ENCODE measurements around the gene ALDH3B2.
"Not testable (repeated sequence)": the region's sequence is repeated elsewhere in the genome, so short reads cannot be mapped to it uniquely, and the experiment has no call there.

ALDH3B2 gene

DNA sequence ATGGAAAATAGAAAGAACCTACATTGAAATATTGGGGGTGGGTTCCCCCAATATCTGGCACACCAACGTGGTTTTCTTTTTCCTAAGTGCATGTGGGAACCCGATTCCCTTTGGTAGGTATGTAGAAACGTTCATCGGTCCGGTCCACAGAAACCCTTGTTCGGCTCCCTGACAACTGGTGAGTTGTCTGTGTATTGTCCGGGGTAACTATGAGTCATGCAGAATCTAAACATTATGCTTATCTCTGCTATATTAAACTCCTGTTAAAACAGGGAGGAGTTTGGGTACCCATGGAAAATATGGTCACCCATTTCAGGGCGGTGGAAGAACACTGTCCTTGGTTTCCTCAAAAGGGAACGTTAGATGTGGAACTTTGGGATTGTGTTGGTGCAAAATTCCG, 25.1 kb upstream of the ALDH3B2 start:
- DNase-seq (no peak), ATAC-seq (replicated peaks) (no peak)
- Mint-ChIP-seq H3K4me3 (no peak overlapping the region), H3K9me3 (no peaks in the 10 kb centered on the region), H3K27ac (no peak overlapping the region), H3K36me3 (ENCODE audit: insufficient read depth) (no peaks in the 10 kb centered on the region), H3K4me1 (ENCODE audit: low read depth in 2 of 2) (no peaks in the 10 kb centered on the region), H3K27me3 (peaks cover 40 to 67% of the 10 kb centered on the region in 2 donors)

DNA sequence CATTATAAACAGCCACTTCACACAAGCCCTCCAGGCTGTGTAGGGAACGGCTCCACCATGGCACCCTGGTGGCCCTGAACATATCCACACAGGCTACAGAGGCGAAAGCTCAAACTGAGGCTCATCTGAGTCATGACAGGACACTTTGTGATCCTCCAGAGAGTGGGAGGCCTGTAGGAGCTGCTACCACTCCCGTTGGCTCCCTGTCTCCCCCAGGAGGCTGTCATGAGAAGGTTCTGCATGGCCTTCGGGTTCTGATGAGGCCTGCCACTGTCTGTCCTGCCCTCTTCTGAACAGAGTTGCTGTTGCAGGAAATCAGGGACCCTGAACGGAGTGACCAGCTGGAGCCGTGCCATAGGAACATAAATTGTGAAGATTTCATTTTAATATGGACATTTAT, 23.8 kb upstream of the ALDH3B2 start:
- no peak for DNase-seq
- H3K4me3 Mint-ChIP-seq: no peak overlapping the region
- H3K27me3 Mint-ChIP-seq: peaks cover 32 to 54% of the 10 kb centered on the region in 2 donors
- ATAC-seq (replicated peaks): no peak
- no peaks in the 10 kb centered on the region for H3K4me1 Mint-ChIP-seq (ENCODE audit: low read depth in 2 of 2)
- no peak overlapping the region for H3K27ac Mint-ChIP-seq
- no peaks in the 10 kb centered on the region for H3K36me3 Mint-ChIP-seq (ENCODE audit: insufficient read depth)
- H3K9me3 Mint-ChIP-seq: no peaks in the 10 kb centered on the region

DNA sequence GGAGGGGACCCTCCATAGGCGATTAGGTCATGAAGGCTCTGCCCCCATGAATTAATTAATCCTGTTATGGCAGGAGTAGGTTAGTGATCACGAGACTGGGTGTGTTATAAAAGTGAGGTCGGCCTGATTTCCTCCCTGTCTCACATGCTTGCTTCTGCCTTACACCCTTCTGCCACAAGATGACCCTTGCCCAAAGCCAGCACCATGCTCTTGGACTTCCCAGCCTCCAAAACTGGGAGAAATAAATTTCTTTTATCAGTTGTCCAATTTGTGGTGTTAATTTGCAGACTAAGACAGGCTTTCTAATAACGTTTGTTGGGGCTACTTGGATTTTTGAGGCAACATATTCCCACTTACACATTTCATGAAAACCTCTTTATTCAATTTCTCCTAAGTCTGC, 23.4 kb upstream of the ALDH3B2 start:
- Mint-ChIP-seq H3K4me1 (ENCODE audit: low read depth in 2 of 2) (no peaks in the 10 kb centered on the region), H3K27ac (no peak overlapping the region), H3K36me3 (ENCODE audit: insufficient read depth) (no peaks in the 10 kb centered on the region), H3K27me3 (peaks cover 28 to 50% of the 10 kb centered on the region in 2 donors), H3K4me3 (no peak overlapping the region), H3K9me3 (no peaks in the 10 kb centered on the region)
- DNase-seq: no peak
- ATAC-seq (replicated peaks): no peak

DNA sequence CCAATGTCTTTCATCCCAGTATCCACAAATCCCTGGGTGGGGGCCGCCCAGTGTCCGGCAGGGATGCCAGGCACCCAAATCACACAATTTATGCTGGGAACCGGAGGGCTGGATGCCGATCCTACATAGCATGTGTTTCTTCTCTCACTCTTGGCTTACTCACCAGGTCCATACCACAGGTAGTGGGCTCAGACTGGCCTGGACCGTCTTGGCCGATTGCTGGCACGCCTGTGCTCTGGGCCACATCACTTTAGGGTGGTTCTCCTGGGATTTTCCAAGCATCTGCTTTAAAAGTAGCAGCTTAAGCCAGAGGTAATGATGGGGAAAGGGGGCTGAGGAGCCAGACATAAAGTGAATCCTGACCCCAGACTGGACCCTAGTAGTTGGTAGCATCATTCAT, 22.6 kb upstream of the ALDH3B2 start:
- Mint-ChIP-seq H3K4me1 (ENCODE audit: low read depth in 2 of 2) (no peaks in the 10 kb centered on the region), H3K27ac (no peak overlapping the region), H3K9me3 (no peaks in the 10 kb centered on the region), H3K27me3 (peaks cover 24 to 46% of the 10 kb centered on the region in 2 donors), H3K4me3 (no peak overlapping the region), H3K36me3 (ENCODE audit: insufficient read depth) (no peaks in the 10 kb centered on the region)
- DNase-seq: no peak
- no peak for ATAC-seq (replicated peaks)

DNA sequence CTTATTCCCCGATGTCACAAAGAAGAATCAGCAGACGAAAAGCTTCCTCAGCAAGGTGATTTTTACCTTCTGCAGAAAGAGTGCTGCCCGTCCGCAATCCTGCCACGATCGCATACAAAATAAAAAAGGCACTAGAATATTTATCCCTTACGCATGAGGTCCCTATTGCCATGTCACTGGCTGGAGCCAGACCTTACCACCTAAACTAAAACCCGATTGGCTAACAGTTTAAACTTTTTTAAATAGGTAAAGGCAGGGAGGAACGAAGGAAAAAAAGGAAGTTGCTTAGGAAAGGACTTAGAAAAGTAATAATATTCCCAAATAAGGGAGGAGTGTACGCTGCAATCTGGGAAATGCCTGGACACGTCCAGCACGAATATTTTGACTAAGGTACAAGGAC, 21.2 kb upstream of the ALDH3B2 start:
- H3K9me3 Mint-ChIP-seq: no peaks in the 10 kb centered on the region

DNA sequence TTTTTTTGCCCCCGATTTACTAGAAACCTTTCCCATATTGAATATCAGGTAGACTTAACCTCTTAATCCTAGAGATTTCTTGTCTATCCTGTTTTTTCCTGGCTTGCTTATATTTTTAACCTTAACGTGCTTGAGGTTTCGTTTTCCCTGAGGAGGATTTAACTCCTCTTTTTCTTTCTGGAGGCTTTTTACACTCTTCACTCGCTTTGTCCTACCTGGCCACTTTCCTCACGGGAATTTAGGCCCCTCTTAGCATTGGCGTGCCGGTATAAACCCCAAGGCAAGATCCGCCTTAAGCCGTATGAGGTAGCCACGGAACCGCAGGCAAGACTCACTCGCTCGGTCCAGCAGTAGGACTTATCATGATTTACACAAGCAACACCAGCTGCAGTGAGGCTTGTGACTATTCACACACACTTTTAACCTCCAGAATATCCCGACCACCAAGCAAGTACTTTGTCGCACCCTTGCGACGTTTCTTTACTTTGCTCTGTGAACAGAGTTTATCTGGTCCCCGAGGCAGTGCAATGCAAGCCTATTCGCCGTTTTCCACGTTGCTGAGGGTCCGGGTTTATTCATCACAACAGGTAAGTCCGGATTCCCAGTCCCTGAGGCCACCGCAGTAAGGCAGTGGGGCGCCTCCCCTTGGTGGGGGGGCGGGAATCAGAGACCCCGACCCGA, 20.6 kb upstream of the ALDH3B2 start:
- ATAC-seq (replicated peaks) (no peak), DNase-seq (no peak)
- Mint-ChIP-seq H3K27ac (no peak overlapping the region), H3K9me3 (no peaks in the 10 kb centered on the region), H3K36me3 (ENCODE audit: insufficient read depth) (no peaks in the 10 kb centered on the region), H3K4me3 (no peak overlapping the region), H3K4me1 (ENCODE audit: low read depth in 2 of 2) (no peaks in the 10 kb centered on the region), H3K27me3 (peaks cover 10 to 30% of the 10 kb centered on the region in 2 donors)

More for the DNA sequence above, 21.2 kb upstream of the ALDH3B2 start:
- DNase-seq: no peak
- no peak overlapping the region for H3K4me3 Mint-ChIP-seq
- H3K27ac Mint-ChIP-seq: no peak overlapping the region
- H3K4me1 Mint-ChIP-seq (ENCODE audit: low read depth in 2 of 2): no peaks in the 10 kb centered on the region
- ATAC-seq (replicated peaks): no peak
- H3K36me3 Mint-ChIP-seq (ENCODE audit: insufficient read depth): no peaks in the 10 kb centered on the region
- peaks cover 16 to 36% of the 10 kb centered on the region in 2 donors for H3K27me3 Mint-ChIP-seq

DNA sequence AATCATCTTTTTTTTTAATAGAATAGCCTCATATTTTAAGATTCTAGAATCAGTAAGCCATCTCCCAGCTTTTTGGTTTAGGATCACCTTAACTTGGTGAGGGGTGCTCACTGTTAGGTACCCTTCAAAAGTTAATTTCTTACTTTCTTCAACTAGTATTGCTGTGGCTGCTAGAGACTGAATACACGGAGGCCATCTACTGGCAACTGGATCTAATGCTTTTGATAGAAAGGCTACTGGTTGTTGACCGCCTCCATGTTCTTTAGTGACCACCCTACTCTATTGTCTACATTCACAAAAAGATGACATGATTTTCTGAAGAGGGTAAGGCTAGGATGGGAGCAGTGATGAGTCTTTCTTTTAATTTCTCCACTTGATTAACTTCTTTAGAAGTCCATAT, 16.7 kb upstream of the ALDH3B2 start:
- Mint-ChIP-seq H3K9me3 (no peaks in the 10 kb centered on the region), H3K27ac (no peak overlapping the region), H3K36me3 (ENCODE audit: insufficient read depth) (no peaks in the 10 kb centered on the region), H3K4me3 (no peak overlapping the region), H3K27me3 (peaks cover 28 to 32% of the 10 kb centered on the region in 2 donors), H3K4me1 (ENCODE audit: low read depth in 2 of 2) (no peaks in the 10 kb centered on the region)
- no peak for DNase-seq
- ATAC-seq (replicated peaks): no peak

DNA sequence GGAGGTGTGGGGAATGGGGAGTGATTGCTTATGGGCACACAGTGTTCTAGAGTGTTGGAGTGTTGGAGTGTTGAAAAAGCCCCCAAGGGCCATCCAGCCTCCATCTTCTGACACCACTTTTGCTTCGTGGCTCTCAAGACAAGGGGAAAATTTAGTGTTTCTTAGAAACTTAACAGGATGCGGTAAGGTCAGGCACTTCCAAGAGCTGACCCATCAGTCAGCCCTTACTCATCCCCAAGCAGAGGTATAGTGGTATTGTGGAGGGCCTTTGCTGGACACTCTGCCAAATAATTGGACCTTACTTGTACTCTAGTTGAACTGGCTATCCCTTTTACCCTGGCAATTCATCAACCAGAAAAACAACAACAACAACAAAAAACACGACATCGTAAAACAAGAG, 14.8 kb upstream of the ALDH3B2 start:
- H3K4me1 Mint-ChIP-seq (ENCODE audit: low read depth in 2 of 2): no peaks in the 10 kb centered on the region
- peaks cover 32 to 33% of the 10 kb centered on the region in 2 donors for H3K27me3 Mint-ChIP-seq
- no peak overlapping the region for H3K4me3 Mint-ChIP-seq
- no peaks in the 10 kb centered on the region for H3K36me3 Mint-ChIP-seq (ENCODE audit: insufficient read depth)
- H3K9me3 Mint-ChIP-seq: no peaks in the 10 kb centered on the region
- no peak for DNase-seq
- ATAC-seq (replicated peaks): no peak
- H3K27ac Mint-ChIP-seq: no peak overlapping the region

DNA sequence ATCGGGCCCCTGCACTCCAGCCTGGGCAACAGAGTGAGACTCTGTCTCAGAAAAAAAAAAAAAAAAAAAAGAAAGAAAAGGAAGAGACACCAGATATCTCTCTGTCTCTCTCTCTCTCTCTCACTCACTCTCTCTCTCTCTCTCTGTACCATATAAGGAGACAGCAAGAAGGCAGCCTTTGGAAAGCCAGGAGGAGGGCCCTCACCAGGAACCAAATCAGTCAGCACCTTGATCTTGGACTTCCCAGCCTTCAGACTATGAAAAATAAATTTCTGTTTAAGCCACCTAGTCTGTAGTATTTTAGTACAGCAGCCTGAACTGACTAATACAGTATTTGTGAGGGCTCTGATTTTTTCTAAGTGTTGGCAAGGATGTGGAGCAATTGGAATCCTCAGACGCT, 13.6 kb upstream of the ALDH3B2 start:
- ATAC-seq (replicated peaks): no peak
- H3K9me3 Mint-ChIP-seq: no peaks in the 10 kb centered on the region

DNA sequence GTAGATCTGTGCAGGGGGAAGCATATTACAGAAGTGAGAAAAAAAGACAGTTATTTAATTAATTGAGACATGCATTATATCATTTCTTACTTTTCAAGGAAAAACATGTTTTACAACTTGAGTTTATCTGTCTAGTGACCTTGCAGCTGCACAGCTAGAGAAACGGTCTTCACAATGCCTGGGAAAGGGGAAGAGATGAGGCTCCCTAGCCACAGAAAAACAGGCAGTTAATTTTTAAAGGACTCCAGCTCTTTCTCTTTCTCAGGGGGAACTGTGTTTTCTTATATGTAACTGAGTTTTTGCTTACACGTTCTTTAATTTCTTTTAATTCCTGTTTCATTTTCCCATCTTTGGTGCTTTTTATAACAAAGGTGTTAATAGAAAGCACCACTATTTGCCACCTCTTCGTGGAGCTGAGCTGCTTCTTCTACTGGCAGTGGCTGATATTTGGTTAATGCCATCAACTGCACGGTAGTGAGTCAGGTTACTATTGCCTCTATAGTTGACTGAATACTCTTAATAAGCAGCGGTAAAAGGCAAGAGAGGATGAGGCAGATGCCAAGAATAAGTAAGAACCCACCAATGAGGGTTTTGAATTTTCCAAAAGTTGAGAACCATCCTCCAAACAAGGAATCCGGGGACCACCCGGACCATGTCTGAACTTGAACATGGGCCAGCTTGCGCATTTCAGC, 11.4 kb upstream of the ALDH3B2 start:
- ATAC-seq (replicated peaks); H3K4me3 Mint-ChIP-seq; H3K9me3 Mint-ChIP-seq; H3K27ac Mint-ChIP-seq; H3K36me3 Mint-ChIP-seq (ENCODE audit: insufficient read depth); DNase-seq; H3K4me1 Mint-ChIP-seq (ENCODE audit: low read depth in 2 of 2): not testable (repeated sequence)
- peaks cover 32 to 33% of the 10 kb centered on the region in 2 donors for H3K27me3 Mint-ChIP-seq

More for the DNA sequence above, 13.6 kb upstream of the ALDH3B2 start:
- no peak overlapping the region for H3K4me3 Mint-ChIP-seq
- H3K4me1 Mint-ChIP-seq (ENCODE audit: low read depth in 2 of 2): no peaks in the 10 kb centered on the region
- no peak for DNase-seq
- H3K36me3 Mint-ChIP-seq (ENCODE audit: insufficient read depth): no peaks in the 10 kb centered on the region
- no peak overlapping the region for H3K27ac Mint-ChIP-seq
- H3K27me3 Mint-ChIP-seq: peaks cover 32 to 33% of the 10 kb centered on the region in 2 donors

DNA sequence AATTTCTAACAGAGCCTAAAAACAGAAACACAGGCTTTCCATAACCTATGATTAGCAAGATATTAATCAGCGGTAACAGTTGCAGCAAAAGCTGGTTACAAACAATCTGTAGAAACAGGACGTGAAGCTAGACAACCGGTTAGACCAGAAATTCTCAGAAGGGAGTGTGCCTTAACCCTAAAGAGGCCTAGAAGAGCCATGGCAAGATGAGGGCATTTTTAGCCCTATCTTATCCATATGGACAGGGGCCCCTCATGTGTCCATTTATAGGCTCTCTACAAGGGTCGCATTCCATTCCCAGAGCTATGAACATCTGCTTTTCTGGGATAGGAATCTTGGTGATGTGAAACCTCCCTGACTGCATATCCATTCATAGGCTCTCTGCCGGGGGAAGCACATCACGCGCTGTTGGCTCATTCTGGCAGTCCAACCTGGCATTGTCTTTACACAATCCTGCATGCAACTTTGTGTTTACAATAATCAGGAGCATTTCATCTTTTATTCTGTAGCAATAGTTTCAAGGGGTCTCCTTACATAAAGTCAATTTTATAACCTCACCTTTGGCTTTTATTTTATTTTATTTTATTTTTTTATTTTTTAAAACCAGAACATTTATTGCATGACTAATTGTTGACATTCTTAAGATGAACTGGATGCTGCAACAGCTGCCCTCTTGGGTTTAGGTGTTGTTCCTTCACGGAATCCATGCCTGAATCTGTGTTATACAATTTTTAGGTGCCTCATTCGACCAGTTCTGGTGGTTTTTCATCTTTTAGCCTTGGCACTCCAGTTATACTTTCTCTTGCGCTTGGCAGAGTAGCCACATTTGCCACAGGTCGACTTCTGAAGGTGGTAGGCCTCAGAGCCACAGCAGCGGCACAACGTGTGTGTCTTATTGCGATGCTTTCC, 8.0 kb upstream of the ALDH3B2 start:
- not testable (repeated sequence) for H3K36me3 Mint-ChIP-seq (ENCODE audit: insufficient read depth); ATAC-seq (replicated peaks); H3K27ac Mint-ChIP-seq; H3K4me1 Mint-ChIP-seq (ENCODE audit: low read depth in 2 of 2); H3K4me3 Mint-ChIP-seq; H3K9me3 Mint-ChIP-seq; DNase-seq
- peaks cover 14 to 18% of the 10 kb centered on the region in 2 donors for H3K27me3 Mint-ChIP-seq

DNA sequence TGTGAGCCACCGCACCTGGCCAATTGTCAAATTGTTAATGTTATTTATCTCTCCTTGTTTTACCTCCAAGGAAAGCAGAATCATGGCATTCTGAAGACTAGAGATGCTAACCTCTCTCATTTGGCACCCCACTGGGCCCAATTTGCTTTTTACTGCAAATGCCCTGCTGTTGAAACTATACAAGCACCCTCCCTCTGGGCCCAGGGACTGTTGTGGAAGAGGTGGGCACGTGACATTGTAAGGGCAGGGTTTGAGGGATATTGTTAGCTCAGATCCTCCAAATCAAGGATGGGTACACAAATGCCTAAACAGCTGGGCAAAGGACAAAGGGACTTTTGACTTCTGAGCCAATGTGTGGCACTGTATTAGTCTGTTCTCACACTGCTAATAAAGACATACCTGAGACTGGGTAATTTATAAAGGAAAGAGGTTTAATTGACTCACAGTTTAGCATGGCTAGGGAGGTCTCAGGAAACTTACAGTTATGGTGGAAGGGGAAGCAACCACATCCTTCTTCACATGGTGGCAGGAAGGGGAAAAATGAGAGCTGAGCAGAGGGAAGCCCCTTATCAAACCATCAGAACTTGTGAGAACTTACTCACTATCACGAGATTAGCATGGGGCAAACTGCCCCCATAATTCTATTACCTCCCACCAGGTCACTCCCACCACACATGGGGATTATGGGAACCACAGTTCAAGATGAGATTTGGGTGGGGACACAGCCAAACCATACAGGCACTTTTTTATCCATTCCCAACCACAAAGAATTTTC, 6.5 kb upstream of the ALDH3B2 start:
- peaks cover 0 to 3% of the 10 kb centered on the region in 2 donors for H3K4me1 Mint-ChIP-seq (ENCODE audit: low read depth in 2 of 2)
- no peak for DNase-seq
- H3K27me3 Mint-ChIP-seq: peaks cover 17 to 28% of the 10 kb centered on the region in 2 donors
- H3K36me3 Mint-ChIP-seq (ENCODE audit: insufficient read depth): no peaks in the 10 kb centered on the region
- H3K9me3 Mint-ChIP-seq: peaks cover 0 to 5% of the 10 kb centered on the region in 2 donors
- no peak overlapping the region for H3K27ac Mint-ChIP-seq
- ATAC-seq (replicated peaks): no peak
- H3K4me3 Mint-ChIP-seq: no peak overlapping the region
